GM19239 (cell line): Measurements from ENCODE around the gene AKR1C8.
"Not testable (repeated sequence)": the region's sequence is repeated elsewhere in the genome, so short reads cannot be mapped to it uniquely, and the experiment has no call there.

Experiments used
- DNase-seq: peaks from one replicate; pipeline ENCODE4 v3.0.0; 2011; ENCODE audit warnings: low spot score; ENCODE audit not compliant: insufficient read length
- FAIRE-seq: peaks from 2 replicates; lab custom pipeline; 2011; peaks lifted over from hg19 to GRCh38; lab: Jason Lieb, UNC

The AKR1C8 gene

GRCh38 chr10:5184987-5185775 is at the start of gene AKR1C8:
Gene AKR1C8 (minus strand): TSS chr10:5185150. CDS start chr10:5185104, 46 bp downstream.
- DNase-seq: no peak
- no peak for FAIRE-seq

DNA sequence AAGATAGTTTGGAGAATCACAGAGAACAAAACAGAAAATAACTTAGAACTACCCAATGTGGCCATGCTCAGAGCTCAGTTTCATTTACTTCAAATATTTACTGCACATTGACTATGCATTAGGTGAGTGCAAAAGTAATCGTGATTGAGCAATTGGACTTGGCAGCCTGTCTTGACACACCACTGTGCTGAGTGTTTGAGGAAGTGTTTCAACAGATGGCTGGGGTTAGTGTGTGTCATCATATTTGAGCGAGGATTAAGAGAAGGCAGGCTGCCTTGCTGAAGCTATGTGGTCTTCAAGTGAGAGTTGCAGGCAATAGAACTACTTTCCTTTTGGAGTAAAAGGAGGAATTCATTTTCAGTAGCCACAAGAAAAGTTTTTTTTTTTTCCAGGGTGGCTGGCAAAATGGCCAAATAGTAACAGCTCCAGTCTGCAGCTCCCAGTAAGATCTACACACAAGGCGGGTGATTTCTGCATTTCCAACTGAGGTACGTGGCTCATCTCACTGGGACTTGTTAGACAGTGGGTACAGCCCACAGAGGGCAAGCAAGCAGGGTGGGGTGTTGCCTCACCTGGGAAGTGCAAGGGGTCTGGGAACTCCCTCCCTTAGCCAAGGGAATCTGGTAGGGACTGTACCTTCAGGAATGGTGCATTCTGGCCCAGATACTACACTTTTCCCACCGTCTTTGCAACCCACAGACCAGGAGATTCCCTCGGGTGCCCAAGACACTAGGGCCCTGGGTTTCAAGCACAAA is 49.3 kb upstream of the AKR1C8 start:
- no peak for DNase-seq

GRCh38 chr10:5233324-5233723 is 48.4 kb upstream of the AKR1C8 start:
- DNase-seq (no peak), FAIRE-seq (no peak)

More for the DNA sequence above, 49.3 kb upstream of the AKR1C8 start:
- FAIRE-seq: no peak

DNA sequence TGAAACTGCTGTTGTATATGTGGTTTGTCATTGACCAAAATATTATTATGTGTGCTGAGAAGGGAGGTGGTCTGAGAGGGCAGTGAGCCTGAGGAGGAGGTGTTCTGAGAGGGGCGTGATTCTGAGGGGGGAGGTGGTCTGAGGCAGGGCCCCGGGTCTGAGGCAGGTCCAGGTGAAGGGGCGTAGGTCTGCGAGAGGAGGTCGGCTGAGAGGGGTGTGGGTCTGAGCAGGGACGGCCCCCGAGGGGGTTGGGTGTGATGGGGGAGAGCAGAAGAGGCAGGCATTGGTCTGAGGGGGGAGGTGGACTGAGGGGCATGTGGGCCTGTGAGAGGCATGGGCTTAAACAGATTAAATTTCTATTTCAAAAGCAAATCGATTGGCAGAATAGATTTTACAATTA is 44.1 kb upstream of the AKR1C8 start:
- FAIRE-seq: no peak
- DNase-seq: no peak

DNA sequence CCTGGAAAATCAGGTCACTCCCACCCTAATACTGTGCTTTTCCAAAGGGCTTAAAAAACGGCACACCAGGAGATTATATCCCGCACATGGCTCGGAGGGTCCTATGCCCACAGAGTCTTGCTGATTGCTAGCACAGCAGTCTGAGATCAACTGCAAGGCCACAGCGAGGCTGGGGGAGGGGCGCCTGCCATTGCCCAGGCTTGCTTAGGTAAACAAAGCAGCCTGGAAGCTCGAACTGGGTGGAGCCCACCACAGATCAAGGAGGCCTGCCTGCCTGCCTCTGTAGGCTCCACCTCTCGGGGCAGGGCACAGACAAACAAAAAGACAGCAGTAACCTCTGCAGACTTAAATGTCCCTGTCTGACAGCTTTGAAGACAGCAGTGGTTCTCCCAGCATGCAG is 38.0 kb upstream of the AKR1C8 start:
- not testable (repeated sequence) for FAIRE-seq, DNase-seq

DNA sequence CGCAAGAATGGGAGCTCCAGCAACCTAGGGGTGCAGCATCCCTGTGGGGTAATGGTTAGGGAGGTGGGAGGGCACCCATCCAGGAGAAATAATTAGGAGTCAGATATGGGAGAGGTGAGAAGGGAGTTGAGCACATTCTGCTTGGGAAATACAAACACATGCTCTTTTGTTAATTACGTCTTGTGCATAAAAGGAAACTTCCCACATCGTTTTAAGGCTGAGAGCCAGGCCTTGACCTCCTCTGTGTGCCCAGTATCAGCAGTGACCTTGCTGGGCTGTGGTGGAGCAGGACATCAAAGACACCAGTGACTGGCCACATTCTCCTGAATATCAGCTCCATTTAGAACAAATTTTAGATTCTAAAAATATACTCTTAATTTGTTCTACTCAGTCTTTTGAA is 34.3 kb upstream of the AKR1C8 start:
- no peak for FAIRE-seq
- DNase-seq: no peak

GRCh38 chr10:5216801-5217200 is 31.9 kb upstream of the AKR1C8 start:
- DNase-seq: no peak

DNA sequence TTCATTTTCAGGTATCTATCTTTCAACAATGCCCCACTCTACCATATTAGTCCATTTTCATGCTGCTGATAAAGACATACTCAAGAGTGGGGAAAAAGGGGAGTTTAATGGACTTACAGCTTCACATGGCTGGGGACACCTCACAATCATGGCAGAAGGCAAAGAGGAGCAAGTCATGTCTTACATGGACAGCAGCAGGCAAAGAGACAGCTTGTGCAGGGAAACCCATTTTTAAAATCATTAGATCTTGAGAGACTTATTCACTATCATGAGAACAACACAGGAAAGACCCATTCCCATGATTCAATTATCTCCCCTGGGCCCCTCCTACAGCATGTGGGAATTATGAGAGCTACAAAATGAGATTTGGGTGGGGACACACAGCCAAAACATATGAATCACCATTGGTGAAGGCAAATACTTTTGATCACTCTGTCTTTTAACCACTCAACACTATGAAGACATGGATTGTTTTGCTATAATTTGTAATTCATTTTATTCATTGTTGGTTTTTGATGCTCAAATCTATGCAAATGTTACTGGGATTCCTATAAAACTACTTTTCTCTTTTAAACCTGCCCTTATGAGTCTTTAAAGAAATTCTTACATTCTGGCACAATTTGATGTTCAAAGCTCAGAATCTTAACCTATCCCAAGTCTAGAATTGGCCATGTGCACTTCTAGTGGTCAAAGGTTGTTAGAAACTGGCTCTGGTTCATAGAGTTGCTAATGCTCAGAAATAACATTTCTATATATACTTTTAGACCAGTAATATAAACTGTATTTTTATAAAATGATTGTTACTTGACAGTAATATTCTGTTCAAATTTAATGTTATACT is 27.0 kb upstream of the AKR1C8 start:
- DNase-seq (no peak), FAIRE-seq (no peak)

More at GRCh38 chr10:5216801-5217200, 31.9 kb upstream of the AKR1C8 start:
- FAIRE-seq: no peak

GRCh38 chr10:5210261-5210660 is 25.3 kb upstream of the AKR1C8 start:
- DNase-seq, FAIRE-seq: not testable (repeated sequence)

DNA sequence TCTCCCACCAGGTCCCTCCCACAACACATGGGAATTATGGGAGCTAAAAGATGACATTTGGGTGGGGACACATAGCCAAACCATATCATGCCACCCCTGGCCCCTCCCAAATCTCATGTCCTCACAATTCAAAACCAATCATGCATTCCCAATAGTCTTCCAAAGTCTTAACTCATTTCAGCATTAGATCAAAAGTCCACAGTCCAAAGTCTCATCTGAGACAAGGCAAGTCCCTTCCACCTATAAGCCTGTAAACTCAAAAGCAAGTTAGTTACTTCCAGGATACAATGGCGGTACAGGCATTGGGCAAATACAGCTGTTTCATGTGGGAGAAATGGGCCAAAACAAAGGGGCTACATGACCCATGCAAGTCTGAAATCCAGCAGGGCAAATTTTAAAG is 24.8 kb upstream of the AKR1C8 start:
- not testable (repeated sequence) for DNase-seq

DNA sequence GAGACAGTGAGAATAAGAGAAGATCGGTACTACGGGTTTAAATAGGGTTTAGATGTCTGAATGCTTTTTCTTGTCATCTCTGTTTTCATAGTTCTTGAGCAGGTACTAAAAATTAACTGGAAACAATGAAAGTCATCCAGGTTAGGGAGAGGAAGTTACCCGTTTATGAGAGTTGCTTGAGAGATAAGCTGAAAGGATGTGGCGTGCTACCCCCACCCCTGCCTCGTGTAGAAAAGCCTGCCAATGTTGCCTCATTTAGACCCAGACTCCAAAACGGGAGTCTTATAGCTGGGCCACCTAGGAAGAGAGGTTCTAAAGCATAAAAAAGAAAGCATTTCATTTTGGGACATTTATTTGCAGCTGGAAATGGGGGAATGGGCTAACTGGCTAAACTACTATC is 21.8 kb upstream of the AKR1C8 start:
- DNase-seq (no peak), FAIRE-seq (no peak)

More for the DNA sequence above, 24.8 kb upstream of the AKR1C8 start:
- not testable (repeated sequence) for FAIRE-seq

GRCh38 chr10:5199398-5199797 is 14.4 kb upstream of the AKR1C8 start:
- FAIRE-seq (no peak), DNase-seq (no peak)

DNA sequence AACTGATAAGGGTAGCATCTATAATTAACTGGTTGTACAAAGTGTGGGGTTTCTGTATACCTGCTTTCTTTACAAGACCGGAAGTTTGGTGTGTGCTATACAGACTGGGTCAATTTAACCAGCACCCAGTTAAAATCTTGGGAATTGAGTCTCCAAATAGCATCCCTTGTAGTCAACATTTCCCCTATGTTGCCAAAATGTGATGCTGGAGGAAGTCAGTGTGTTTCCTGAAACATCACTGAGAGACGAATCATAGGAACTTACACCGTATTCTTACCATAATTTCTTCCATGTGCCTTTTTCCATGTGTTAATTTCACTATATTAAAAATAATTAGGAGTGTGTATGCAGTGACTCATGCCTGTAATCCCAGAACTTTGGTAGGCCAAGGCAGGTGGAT is 13.4 kb upstream of the AKR1C8 start:
- FAIRE-seq (no peak), DNase-seq (no peak)

DNA sequence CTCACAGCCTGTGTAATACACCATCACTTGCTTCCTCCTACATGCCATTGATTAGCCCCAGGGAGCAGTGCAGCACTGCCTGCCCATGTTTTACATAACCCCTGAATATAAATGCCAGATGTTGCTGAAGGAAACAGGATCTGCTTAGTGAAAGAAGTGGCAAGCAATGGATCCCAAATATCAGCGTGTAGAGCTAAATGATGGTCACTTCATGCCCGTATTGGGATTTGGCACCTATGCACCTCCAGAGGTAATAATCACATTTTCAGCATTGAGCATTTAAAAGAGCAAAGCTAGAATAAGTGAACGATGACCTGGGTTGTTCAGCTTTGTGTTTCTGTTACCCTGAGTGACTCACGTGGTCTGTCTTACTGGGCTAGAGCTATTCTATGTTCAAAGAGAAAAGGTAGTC is 11.8 kb upstream of the AKR1C8 start, which contains the start of gene AKR1C4:
TSS of gene AKR1C4 (plus strand) at position 136 of the 412 bp plus-strand sequence. CDS start at position 167, 31 bp downstream.
- DNase-seq: no peak

DNA sequence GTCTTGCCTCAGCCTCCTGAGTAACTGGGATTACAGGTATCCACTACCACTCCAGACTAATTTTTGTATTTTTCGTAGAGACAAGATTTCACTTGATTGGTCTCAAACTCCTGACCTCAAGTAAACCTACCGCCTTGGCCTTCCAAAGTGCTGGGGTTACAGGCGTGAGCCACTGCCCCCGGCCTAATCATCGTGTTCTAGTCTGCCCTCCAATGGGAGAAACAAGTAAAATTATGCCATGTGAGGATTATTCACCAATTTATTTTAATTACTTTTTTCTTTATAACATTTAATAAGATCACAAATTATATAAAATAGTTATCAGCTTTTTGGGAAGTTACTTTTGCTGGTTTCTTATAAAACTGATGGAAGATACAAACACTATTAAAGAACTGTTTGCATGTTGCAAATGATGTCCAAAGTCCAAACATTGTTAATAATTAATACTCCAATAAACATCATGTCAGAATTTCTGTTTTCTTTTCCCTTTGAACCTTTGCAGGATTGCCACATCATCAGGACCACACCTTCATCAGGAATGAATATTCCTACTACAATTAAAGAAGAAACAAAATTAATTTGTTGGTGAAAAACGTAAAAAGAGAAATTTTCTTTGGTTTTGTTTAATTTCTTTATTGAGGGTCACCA is 10.9 kb upstream of the AKR1C8 start:
- FAIRE-seq: no peak
- no peak for DNase-seq

More for the DNA sequence above, 11.8 kb upstream of the AKR1C8 start, which contains the start of gene AKR1C4:
- no peak for FAIRE-seq

DNA sequence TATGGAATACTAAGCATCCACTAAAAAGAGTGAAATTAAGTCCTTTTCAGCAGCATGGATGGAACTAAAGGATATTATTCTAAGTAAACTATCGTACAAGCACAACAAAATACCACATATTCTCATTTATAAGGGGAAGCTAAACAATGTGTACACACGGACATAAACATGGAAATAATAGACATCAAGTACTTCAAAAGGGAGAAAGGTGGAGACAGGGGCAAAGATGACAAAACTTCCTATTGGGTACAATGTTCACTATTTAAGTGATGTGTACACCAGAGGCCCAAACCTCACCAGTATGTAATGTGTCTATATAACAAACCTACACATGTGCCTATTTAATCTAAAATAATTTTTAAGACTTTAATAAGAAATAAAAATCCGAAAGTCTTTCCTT is 9.5 kb upstream of the AKR1C8 start:
- FAIRE-seq: no peak
- DNase-seq: no peak

DNA sequence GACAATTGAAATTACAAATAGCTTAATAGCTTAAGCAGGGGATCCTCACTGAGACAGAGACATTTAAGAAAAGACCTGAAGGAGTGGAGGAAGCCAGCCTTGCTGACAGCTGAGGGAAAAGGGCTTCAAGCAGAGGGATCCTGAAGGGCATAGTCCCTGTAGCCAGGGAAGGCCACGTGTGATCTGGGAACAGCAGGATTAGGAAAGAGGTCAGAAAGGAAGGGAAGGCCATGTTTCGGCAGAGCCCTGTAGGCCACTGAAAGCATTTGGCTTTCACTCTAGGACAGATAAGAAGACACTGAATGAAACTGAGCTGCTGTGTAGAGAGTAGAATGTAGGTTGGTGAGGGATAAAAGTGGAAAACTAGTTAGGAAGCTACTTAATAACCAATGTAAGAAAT is 3.4 kb upstream of the AKR1C8 start:
- DNase-seq (no peak), FAIRE-seq (no peak)

- FAIRE-seq: no peak
Measured at GRCh38 chr10:5187867-5188266, 2.9 kb upstream of the AKR1C8 start.

DNA sequence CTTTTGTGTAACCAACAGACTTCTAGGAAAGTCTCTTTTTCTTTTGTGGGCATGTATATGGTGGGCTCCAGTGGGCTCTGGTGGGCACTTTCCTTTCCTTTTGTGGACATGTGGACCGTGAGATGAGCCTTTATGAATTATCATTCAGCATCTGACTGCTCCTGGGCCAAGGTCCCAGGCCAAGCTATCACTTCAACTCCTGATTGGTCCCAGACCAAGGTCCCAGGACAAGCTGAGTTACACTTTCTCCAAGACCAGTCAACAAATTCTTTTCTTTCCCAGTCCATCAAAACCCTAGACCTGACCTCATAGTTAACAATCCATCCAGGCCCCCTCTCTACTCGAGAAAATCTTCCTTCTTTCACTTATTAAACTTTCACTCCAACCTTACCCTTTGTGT is 1.0 kb downstream of the AKR1C8 start:
- FAIRE-seq: no peak
- no peak for DNase-seq

More at GRCh38 chr10:5187867-5188266, 2.9 kb upstream of the AKR1C8 start:
- no peak for DNase-seq

- not testable (repeated sequence) for FAIRE-seq, DNase-seq
Measured at GRCh38 chr10:5180503-5180902, 4.4 kb downstream of the AKR1C8 start.
